ENCODE data around the gene ATOX1.

Gene ATOX1

GRCh38 chr5:151742870-151743294 is 15.5 kb downstream of the ATOX1 start:
- no peak for TF ChIP-seq POLR2AphosphoS5 (IDR thresholded peaks at IDR 0.05; ENCODE audit: low read depth, low read length)
- TF ChIP-seq FOXP2 (optimal IDR thresholded peaks at IDR 0.05; ENCODE audit: borderline replicate concordance, extremely low read depth, extremely low read length, insufficient read depth): no peak
- TF ChIP-seq REST (IDR thresholded peaks at IDR 0.05; ENCODE audit: insufficient read depth in 1 of 2, low read depth in 2 of 2, low read length in 2 of 2): no peak
- no peak for TF ChIP-seq SIN3A (IDR thresholded peaks at IDR 0.05; ENCODE audit: borderline replicate concordance, insufficient read depth, low read length)
- no peak for TF ChIP-seq TAF1 (IDR thresholded peaks at IDR 0.05; ENCODE audit: borderline replicate concordance, insufficient read depth, low read length)

GRCh38 chr5:151741678-151742423 is 16.6 kb downstream of the ATOX1 start:
- TF ChIP-seq FOXP2 (optimal IDR thresholded peaks at IDR 0.05; ENCODE audit: borderline replicate concordance, extremely low read depth, extremely low read length, insufficient read depth) (no peak), REST (IDR thresholded peaks at IDR 0.05; ENCODE audit: insufficient read depth in 1 of 2, low read depth in 2 of 2, low read length in 2 of 2) (no peak)

- no peak for TF ChIP-seq SIN3A (IDR thresholded peaks at IDR 0.05; ENCODE audit: borderline replicate concordance, insufficient read depth, low read length)
- no peak for TF ChIP-seq FOXP2 (optimal IDR thresholded peaks at IDR 0.05; ENCODE audit: borderline replicate concordance, extremely low read depth, extremely low read length, insufficient read depth)
- no peak for TF ChIP-seq REST (IDR thresholded peaks at IDR 0.05; ENCODE audit: insufficient read depth in 1 of 2, low read depth in 2 of 2, low read length in 2 of 2)
- no peak for TF ChIP-seq TAF1 (IDR thresholded peaks at IDR 0.05; ENCODE audit: borderline replicate concordance, insufficient read depth, low read length)
- no peak for TF ChIP-seq POLR2AphosphoS5 (IDR thresholded peaks at IDR 0.05; ENCODE audit: low read depth, low read length)
Observed at GRCh38 chr5:151740958-151741373, 17.5 kb downstream of the ATOX1 start.

GRCh38 chr5:151740336-151740942 is 18.0 kb downstream of the ATOX1 start:
- TF ChIP-seq POLR2AphosphoS5 (IDR thresholded peaks at IDR 0.05; ENCODE audit: low read depth, low read length) (peak; percentile 39; the same call in 1 of the 2 replicates), REST (IDR thresholded peaks at IDR 0.05; ENCODE audit: insufficient read depth in 1 of 2, low read depth in 2 of 2, low read length in 2 of 2) (no peak), SIN3A (IDR thresholded peaks at IDR 0.05; ENCODE audit: borderline replicate concordance, insufficient read depth, low read length) (peak; percentile 69; the same call in 1 of the 2 replicates)

Measured in PFSK-1 (cell line).